ENCODE results near the gene ADCY3.
A peak's percentile ranks its signal among the peaks of the same experiment; 100 is the strongest.

The ADCY3 gene

DNA sequence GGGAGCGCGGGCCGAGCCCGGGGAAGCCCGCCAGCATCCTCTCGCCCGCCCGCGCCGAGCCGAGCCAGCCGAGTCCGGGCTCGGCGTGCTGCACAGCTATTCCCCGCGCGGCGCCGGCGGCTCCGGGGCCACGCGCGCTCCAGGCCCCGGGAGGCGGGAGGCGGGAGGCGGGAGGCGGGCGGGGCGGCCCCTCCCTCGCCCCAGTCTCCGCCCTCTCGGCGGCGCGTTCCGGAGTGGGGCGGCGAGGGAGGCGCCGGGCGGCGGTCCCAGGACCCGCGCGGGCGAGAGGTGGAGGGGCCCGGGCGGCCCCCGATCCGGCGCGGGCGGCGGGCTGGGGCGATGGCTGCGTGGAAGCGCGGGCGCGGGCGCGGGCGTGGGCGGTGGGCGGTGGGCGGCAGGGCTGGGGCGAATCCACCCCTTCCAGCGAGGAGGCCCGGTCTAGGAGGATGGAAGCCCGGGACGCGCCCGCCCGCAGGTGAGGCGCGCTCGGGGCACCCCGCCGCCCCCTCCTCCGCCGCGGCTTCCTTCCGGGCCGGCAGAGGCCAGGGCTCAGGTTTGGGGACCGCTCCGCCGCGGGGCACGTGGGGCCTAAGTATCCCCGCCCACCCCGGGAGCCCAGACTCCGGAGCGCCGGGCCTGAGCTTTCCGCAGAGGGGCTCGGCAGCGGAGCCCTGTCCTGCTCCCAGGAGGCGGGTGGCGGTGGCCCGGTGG lies at the start of gene ADCY3:
Gene ADCY3 (minus strand): TSS at position 140 of the 711 bp plus-strand sequence. CDS start 1,250 bp downstream, outside the sequence.
- Histone ChIP-seq H4K20me1 (ENCODE audit: insufficient read depth, low read length, poor library complexity, severe bottlenecking) (peaks cover 36% of the 10 kb centered on the region), H3K27me3 (ENCODE audit: insufficient read depth, low read length, poor library complexity, severe bottlenecking) (no peaks in the 10 kb centered on the region), H2AFZ (ENCODE audit: low read length) (peak within 1 kb of the TSS; percentile 79), H3K9me3 (ENCODE audit: insufficient read depth, low read depth, low read length) (no peaks in the 10 kb centered on the region), H3F3A (ENCODE audit: low read depth) (no peaks in the 10 kb centered on the region), H3K4me1 (ENCODE audit: insufficient read depth, low read length, poor library complexity, severe bottlenecking) (peaks cover 36% of the 10 kb centered on the region), H3K4me2 (ENCODE audit: low read depth, low read length, poor library complexity, severe bottlenecking) (peak within 1 kb of the TSS; percentile 79), H3K79me2 (ENCODE audit: insufficient read depth, low read length) (peaks cover 43% of the 10 kb centered on the region), H3K9me2 (replicated peaks; ENCODE audit: low read depth, low read length) (no peaks in the 10 kb centered on the region), H3K36me3 (ENCODE audit: insufficient read depth, low read length) (no peaks in the 10 kb centered on the region), H3K9ac (ENCODE audit: low read depth, low read length, poor library complexity, severe bottlenecking) (peak within 1 kb of the TSS; percentile 74), H3K4me3 (ENCODE audit: low read length, poor library complexity, severe bottlenecking) (peak within 1 kb of the TSS; percentile 92)
- TF ChIP-seq, protein P1, sequence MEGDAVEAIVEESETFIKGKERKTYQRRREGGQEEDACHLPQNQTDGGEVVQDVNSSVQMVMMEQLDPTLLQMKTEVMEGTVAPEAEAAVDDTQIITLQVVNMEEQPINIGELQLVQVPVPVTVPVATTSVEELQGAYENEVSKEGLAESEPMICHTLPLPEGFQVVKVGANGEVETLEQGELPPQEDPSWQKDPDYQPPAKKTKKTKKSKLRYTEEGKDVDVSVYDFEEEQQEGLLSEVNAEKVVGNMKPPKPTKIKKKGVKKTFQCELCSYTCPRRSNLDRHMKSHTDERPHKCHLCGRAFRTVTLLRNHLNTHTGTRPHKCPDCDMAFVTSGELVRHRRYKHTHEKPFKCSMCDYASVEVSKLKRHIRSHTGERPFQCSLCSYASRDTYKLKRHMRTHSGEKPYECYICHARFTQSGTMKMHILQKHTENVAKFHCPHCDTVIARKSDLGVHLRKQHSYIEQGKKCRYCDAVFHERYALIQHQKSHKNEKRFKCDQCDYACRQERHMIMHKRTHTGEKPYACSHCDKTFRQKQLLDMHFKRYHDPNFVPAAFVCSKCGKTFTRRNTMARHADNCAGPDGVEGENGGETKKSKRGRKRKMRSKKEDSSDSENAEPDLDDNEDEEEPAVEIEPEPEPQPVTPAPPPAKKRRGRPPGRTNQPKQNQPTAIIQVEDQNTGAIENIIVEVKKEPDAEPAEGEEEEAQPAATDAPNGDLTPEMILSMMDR (conservative IDR thresholded peaks at IDR 0.05; ENCODE audit: low read length), result no peak
- no peak for TF ChIP-seq EZH2phosphoT487 (IDR thresholded peaks at IDR 0.05; ENCODE audit: borderline replicate concordance)

DNA sequence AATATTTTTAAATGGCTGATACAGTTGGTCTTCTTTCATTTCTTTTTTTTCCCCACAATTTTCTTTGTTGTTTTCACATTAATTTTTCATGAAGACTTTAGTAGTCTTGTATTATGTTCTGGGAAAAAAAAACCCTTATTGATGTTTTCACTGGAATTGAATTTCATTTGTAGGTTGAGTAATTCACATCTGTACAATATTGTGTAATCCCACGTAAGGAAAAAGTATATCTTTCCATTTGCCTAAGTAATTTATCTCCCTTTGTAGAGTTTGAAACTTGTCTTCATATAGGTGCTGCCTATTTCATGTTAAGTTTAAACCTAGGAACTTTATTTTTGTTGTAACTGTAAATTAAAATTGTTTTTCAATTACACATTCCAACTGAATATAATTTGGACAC lies 49.7 kb upstream of the ADCY3 start:
- H3K4me2 ChIP-seq (ENCODE audit: low read depth, low read length, poor library complexity, severe bottlenecking), result peak overlapping the region; percentile 87
- no peaks in the 10 kb centered on the region for H3K27me3 ChIP-seq (ENCODE audit: insufficient read depth, low read length, poor library complexity, severe bottlenecking)
- no peaks in the 10 kb centered on the region for H3K9me3 ChIP-seq (ENCODE audit: insufficient read depth, low read depth, low read length)
- no peaks in the 10 kb centered on the region for H3K9me2 ChIP-seq (replicated peaks; ENCODE audit: low read depth, low read length)
- H3K9ac ChIP-seq (ENCODE audit: low read depth, low read length, poor library complexity, severe bottlenecking), result no peak overlapping the region
- no peaks in the 10 kb centered on the region for H3F3A ChIP-seq (ENCODE audit: low read depth)
- H3K36me3 ChIP-seq (ENCODE audit: insufficient read depth, low read length), result peaks cover 15% of the 10 kb centered on the region; the same call in 1 of the 2 replicates
- peaks cover 46% of the 10 kb centered on the region for H3K79me2 ChIP-seq (ENCODE audit: insufficient read depth, low read length)
- no peak overlapping the region for H2AFZ ChIP-seq (ENCODE audit: low read length)
- H4K20me1 ChIP-seq (ENCODE audit: insufficient read depth, low read length, poor library complexity, severe bottlenecking), result no peaks in the 10 kb centered on the region
- H3K4me3 ChIP-seq (ENCODE audit: low read length, poor library complexity, severe bottlenecking), result no peak overlapping the region
- TF ChIP-seq, protein P1 (conservative IDR thresholded peaks at IDR 0.05; ENCODE audit: low read length), result no peak
- TF ChIP-seq EZH2phosphoT487 (IDR thresholded peaks at IDR 0.05; ENCODE audit: borderline replicate concordance), result no peak
- H3K4me1 ChIP-seq (ENCODE audit: insufficient read depth, low read length, poor library complexity, severe bottlenecking), result peaks cover 18% of the 10 kb centered on the region

DNA sequence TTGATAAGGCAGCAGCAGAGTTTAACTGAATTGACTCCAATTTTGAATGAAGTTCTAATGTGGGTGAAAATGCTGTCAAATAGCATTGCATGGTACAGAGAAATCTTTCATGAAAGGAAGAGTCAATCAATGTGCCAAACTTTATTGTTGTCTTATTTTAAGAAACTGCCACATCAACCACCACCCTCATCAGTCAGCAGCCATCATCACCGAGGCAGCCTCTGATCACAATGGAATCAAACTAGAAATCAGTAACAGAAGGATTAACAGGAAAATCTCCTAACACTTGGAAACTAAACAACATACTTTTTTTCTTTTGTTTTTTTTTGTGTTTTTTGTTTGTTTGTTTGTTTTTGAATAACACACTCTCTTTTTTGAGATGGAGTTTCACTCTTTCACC lies 41.9 kb upstream of the ADCY3 start:
- Histone ChIP-seq H3K27me3 (ENCODE audit: insufficient read depth, low read length, poor library complexity, severe bottlenecking) (no peaks in the 10 kb centered on the region), H3K4me1 (ENCODE audit: insufficient read depth, low read length, poor library complexity, severe bottlenecking) (peaks cover 7% of the 10 kb centered on the region), H3K4me3 (ENCODE audit: low read length, poor library complexity, severe bottlenecking) (no peak overlapping the region), H3F3A (ENCODE audit: low read depth) (no peaks in the 10 kb centered on the region), H2AFZ (ENCODE audit: low read length) (no peak overlapping the region), H4K20me1 (ENCODE audit: insufficient read depth, low read length, poor library complexity, severe bottlenecking) (no peaks in the 10 kb centered on the region), H3K9ac (ENCODE audit: low read depth, low read length, poor library complexity, severe bottlenecking) (no peak overlapping the region), H3K9me2 (replicated peaks; ENCODE audit: low read depth, low read length) (no peaks in the 10 kb centered on the region), H3K9me3 (ENCODE audit: insufficient read depth, low read depth, low read length) (no peaks in the 10 kb centered on the region), H3K79me2 (ENCODE audit: insufficient read depth, low read length) (no peaks in the 10 kb centered on the region), H3K36me3 (ENCODE audit: insufficient read depth, low read length) (peaks cover 37% of the 10 kb centered on the region), H3K4me2 (ENCODE audit: low read depth, low read length, poor library complexity, severe bottlenecking) (no peak overlapping the region)
- TF ChIP-seq, protein P1 (conservative IDR thresholded peaks at IDR 0.05; ENCODE audit: low read length), result no peak
- TF ChIP-seq EZH2phosphoT487 (IDR thresholded peaks at IDR 0.05; ENCODE audit: borderline replicate concordance), result no peak

Data from Loucy (cell line).